NCI-H2107 treated with DMSO at 0.1 percent for 48 hours (cell line): ENCODE results near the gene FOXA1.

Experiments used
- DNase-seq: peaks from one replicate; lab custom pipeline; 2025; ENCODE audit not compliant: unreplicated experiment; lab: John Stamatoyannopoulos, UW

FOXA1 gene

GRCh38 chr14:37594971-37595808 is at the start of gene FOXA1, which contains the start of gene TTC6:
FOXA1 (minus strand) TSS chr14:37595249; CDS start chr14:37594972, 277 bp downstream.
TTC6 (plus strand) TSS chr14:37595629; CDS start chr14:37622065, 26,436 bp downstream.
- DNase-seq, result peak; percentile 83

GRCh38 chr14:37643701-37644100 is 48.7 kb upstream of the FOXA1 start:
- peak; percentile 10 for DNase-seq

- DNase-seq, result no peak
These were observed 47.1 kb upstream of the FOXA1 start for GRCh38 chr14:37642125-37642524.

- DNase-seq, result no peak
These were observed 46.1 kb upstream of the FOXA1 start for GRCh38 chr14:37641117-37641516.

DNA sequence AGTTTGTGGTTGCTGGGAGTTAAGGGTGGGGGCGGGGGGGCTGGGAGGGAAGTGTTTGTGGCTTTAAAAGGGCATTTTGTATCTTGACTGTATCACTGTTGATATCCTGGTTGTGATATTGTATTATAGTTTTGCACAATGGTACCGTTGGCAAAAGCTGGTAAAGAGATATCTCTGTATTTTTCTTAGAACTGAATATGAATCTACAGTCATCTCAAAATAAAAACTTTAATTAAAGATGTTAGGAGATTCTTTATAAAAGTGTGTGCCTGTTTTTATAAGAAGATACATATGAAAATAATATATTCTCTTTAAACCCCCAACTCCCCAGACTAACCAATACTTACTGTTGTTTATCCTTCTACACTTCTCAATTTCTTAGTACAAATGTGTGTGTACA is 43.5 kb upstream of the FOXA1 start:
- no peak for DNase-seq

DNA sequence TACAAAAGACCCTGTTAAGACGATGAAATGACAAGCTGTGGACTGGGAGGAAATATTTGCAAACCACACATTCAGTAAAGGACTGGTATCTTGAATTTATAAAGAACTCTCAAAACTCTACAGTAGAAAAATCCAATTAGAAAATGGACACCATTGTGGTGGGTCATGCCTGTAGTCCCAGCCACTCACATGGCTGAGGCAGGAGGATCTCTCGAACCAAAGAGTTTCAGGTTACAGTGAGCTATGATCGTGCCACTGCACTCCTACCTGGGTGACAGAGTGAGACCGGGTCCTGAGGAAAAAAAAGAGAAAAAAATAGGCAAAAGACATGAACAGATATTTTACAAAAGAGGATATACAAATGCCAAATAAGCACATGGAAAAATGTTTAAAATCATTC is 42.3 kb upstream of the FOXA1 start:
- DNase-seq, result no peak

DNA sequence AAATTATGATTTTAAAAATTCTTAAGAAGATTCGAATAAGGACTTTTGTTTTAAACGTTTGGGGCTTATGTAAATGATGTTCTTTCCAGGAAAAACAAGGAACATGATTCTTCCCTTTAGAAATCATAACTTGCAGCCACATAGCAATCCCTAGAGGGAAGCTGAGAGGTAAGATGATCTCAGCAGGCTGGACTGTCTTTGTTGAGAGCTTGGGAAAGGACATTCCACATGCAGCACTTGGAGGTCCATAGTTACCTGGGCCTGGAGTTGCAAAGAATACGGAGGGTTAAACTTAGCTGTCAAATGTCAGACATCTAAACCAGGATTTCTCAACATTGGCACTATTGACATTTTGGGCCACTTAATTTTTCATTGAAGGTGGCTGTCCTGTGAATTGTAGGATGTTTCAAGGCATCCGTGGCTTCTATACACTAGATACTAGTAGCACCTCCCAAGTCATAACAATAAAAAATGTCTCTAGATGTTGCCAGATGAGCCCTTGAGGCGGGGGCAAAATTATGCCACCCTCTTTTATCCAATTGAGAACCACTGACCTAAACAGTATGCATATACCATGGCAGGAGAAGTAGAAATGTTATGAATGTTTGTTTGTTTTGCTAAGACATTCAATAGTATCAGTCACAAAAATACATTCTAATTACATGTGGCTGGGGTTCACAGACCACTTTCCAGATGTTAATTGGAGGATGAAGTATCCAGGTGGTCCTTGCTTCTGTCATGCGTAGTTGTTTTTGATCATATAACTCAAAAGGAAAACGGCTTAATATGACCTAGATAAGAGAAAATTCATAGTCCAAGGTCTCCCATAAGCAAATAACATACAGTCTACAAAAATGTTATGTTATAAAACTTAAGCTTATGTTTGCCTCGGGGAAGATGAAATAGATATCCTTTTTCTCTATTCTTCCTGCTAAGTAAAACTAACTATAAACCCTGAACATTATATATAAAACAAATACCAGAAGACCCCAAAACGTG is 30.8 kb upstream of the FOXA1 start:
- DNase-seq, result peak; percentile 74

DNA sequence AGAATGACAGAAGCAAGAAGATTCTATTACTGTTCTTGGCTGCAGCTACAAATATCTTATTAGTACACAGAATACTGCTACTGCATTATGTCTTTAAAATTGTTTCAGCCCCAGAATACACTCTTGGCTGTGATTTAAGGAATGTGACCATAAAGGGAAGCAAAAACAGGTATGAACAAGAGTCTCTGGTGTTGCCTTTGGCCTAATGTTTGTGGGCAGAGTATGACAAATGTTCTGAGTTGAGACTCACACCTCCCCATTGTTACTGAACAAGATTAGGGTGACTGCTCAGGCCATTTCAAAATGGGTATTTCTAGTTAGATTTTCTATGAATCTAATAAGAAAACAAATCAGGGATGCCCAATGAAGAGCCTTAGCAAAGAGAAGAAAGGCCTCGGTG is 28.9 kb upstream of the FOXA1 start:
- no peak for DNase-seq

GRCh38 chr14:37623426-37623951 is 28.4 kb upstream of the FOXA1 start:
- DNase-seq, result no peak

DNA sequence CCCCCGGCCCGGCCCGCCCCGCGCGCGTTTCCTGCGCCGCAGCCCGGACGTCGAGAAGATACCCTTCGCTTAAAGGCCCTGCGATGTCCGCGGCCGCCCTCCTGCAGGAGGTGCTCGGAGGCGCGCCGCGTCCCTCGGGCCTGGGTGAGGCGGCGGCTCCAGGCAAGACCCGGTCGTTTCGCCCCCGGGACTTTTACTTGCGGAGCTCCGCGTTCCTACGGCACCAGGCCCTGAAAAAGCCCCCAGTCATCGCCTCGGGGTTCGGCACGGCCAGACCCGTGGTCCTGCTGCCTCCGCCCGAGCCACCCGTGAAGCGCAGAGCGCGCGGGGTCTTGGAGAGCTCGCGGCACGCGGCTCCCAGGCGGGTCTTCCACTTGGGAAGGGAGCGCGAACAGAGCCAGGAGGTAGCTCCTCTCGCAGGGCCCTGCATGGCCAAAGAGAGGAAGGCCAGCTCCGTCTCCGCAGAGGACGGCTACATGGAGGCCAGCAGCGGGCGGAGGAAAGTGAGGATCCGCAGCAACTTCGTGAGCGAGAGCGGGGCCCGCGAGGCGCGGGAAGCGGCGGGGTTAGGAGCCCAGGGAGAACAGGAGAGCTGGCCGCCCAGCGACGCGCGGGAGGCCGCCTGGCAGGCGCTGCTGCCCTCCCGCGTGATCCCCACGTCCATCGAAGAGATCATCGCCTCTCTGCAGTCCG is 27.3 kb upstream of the FOXA1 start:
- DNase-seq, result no peak

- DNase-seq, result peak; percentile 52
These were observed 25.8 kb upstream of the FOXA1 start for GRCh38 chr14:37620856-37621255.

DNA sequence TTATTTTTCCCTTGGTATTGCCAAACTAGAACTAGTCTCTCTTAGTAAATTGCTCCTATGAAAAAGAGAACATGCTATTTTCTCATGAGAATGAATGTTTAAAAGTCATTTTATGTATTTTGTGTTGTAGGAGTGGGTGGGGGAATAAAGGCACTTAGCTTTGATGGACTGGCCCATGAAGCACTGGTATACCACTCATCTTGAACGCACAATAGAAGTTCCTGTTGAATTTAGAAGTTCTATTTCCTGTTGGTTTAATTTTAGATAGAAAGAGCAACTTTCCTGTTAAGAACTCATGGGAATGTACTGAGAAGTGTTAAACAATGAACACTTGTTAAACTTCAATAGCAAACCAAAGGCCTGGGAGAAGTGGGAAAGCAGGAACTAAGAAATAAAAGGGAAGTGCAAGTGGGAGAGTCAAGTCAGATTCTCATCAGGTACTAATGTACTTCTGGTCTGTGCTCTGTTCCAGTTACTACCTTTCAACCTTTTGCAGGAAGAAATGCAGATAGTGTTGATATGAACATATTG is 23.5 kb upstream of the FOXA1 start:
- DNase-seq, result no peak

DNA sequence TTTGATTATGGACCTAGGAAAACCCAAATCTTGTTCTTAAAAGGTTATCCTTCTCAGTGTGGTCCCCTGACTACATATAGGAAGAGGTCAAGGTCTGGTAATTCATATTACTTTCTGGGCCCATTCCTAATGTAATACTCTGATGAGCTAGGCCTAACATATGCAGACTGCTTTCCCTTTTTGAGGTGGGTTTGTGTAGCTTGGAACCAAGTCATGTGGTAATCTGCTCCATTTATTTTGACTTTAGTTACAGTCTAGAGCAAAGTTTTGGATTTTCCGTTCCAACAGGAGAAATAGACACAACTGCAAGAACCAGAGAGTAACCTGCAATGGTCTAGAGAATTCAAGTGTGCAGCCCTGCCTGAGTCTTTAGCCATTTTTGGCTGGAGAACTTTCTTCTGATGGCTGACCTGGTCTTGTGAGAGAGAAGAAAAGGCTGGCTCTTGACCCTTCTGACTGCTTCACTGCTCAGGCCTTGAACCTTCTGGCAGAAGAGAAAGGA is 22.9 kb upstream of the FOXA1 start:
- DNase-seq, result no peak

DNA sequence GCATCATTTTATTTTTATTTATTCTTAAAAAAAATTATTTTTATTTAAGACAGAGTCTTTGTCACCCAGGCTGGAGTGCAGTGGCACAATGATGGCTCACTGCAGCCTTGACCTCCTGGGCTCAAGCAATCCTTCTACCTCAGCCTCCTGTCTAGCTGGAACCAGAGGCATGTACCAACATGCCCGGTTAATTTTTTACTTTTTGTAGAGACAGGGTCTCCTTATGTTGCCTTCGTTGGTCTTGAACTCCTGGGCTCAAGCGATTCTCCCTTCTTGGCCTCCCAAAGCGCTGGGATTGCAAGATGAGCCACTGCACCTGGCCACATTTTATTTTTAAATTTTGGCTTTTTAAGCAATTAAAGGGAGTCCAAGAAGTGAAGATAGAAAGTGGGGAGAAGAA is 21.8 kb upstream of the FOXA1 start:
- no peak for DNase-seq

GRCh38 chr14:37615582-37616289 is 20.7 kb upstream of the FOXA1 start:
- DNase-seq, result no peak

- no peak for DNase-seq
These were observed 16.0 kb upstream of the FOXA1 start for GRCh38 chr14:37610945-37611523.

- no peak for DNase-seq
These were observed 13.6 kb upstream of the FOXA1 start for GRCh38 chr14:37608649-37609048.

DNA sequence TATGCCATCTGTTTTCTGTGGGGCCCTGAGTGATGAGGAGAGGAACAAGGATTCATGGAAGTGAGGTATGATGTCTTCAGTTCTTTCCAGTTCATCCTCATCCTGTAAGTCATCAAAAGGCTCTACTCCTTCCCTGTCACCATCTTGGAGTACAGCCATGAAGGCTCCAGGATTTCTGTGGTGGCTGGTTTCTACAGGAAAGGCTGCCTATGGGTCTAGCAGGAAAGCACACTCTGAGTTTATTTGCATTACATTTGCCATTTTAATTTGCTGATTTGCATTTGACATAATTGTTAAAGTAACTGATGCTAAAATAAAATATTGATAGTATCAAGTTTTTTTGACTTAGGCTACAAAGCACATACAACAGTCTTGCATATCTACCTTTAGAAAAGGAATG is 11.6 kb upstream of the FOXA1 start:
- DNase-seq, result no peak

DNA sequence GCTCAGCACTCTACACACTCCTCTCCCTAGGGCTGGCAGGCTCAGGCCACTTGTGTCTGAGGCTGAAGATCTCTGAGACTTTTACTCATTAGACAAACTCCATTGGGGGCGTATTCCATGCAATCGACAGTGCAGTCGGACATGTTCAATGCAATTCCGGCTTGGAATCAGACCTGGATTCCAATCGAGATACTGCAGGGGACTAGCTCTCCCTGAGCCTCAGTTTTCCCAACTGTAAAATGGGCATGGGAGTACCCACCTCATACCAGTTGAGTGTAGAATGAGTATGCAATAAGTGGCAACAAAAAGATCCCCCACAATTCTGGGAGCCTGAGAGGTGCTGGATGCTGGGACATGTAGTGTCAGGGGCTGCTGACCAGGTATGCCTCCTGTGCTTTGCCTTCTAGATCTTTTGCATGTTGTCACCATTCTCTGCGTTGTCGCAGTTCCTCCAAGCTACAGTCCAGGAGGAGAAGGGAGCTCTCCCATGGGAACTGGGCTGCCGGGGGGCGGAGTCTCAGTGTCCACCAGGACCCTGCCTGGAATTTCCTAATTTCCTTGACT is 8.7 kb upstream of the FOXA1 start:
- no peak for DNase-seq
